DND-41 (cell line): ENCODE measurements around the gene PPP2R5B.

ENCODE experiments used
- EZH2 ChIP-seq: IDR thresholded peaks from 3 replicates; pipeline ENCODE4 v1.6.1; 2012; ENCODE audit warnings: borderline replicate concordance, low read depth, mild to moderate bottlenecking, moderate library complexity, low read length, inconsistent platforms; ENCODE audit not compliant: severe bottlenecking
- TF ChIP-seq, protein P1 (sequence below): IDR thresholded peaks from 2 replicates; pipeline ENCODE4 v1.5.1; 2012; ENCODE audit warnings: borderline replicate concordance, low read length, moderate library complexity, mild to moderate bottlenecking; ENCODE audit not compliant: poor library complexity, severe bottlenecking; ENCODE audit errors: extremely low read depth

DNA sequence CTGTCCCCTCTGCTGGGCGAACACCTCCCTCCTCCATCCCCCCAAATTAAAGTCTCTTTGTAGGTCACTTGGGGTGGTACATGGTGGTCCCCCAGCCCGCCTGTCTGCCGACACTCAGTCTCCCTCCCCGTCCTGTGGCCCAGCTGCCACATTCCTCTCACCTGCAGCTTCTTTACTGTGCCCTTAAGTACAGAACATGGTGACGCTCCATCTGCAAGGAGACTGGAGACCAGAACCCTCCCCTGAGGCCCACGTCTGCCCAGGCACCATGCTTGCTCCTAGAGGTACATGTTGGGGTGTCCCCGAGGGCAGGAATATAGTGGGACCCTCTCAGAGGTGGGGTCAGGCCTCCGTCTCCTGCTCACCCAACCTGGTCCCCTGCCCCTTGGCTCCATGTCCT lies 40.5 kb upstream of the PPP2R5B start:
- TF ChIP-seq, protein P1, sequence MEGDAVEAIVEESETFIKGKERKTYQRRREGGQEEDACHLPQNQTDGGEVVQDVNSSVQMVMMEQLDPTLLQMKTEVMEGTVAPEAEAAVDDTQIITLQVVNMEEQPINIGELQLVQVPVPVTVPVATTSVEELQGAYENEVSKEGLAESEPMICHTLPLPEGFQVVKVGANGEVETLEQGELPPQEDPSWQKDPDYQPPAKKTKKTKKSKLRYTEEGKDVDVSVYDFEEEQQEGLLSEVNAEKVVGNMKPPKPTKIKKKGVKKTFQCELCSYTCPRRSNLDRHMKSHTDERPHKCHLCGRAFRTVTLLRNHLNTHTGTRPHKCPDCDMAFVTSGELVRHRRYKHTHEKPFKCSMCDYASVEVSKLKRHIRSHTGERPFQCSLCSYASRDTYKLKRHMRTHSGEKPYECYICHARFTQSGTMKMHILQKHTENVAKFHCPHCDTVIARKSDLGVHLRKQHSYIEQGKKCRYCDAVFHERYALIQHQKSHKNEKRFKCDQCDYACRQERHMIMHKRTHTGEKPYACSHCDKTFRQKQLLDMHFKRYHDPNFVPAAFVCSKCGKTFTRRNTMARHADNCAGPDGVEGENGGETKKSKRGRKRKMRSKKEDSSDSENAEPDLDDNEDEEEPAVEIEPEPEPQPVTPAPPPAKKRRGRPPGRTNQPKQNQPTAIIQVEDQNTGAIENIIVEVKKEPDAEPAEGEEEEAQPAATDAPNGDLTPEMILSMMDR, result no peak
- no peak for TF ChIP-seq EZH2
